ENCODE data around the gene RXRA.
A peak's percentile ranks its signal among the peaks of the same experiment; 100 is the strongest.

The RXRA gene

GRCh38 chr9:134435550-134436378, 109.5 kb downstream of the RXRA start:
- no peak for ATAC-seq
- no peak for DNase-seq

- ATAC-seq (no peak), DNase-seq (no peak)
Measured at GRCh38 chr9:134436379-134436762, 110.1 kb downstream of the RXRA start.

GRCh38 chr9:134436911-134437310, 110.7 kb downstream of the RXRA start:
- DNase-seq = no peak
- no peak for ATAC-seq

GRCh38 chr9:134437403-134438194, 111.3 kb downstream of the RXRA start:
- no peak for ATAC-seq

GRCh38 chr9:134438195-134438788, 112.0 kb downstream of the RXRA start:
- DNase-seq = no peak
- ATAC-seq = no peak

More at GRCh38 chr9:134437403-134438194, 111.3 kb downstream of the RXRA start:
- no peak for DNase-seq

- no peak for ATAC-seq
- no peak for DNase-seq
Measured at GRCh38 chr9:134439368-134439784, 113.1 kb downstream of the RXRA start.

- ATAC-seq (no peak), DNase-seq (no peak)
Measured at GRCh38 chr9:134440636-134441226, 114.5 kb downstream of the RXRA start.

- no peak for DNase-seq
- no peak for ATAC-seq
Measured at GRCh38 chr9:134441227-134442084, 115.2 kb downstream of the RXRA start.

- no peak for ATAC-seq
- DNase-seq = no peak
Measured at GRCh38 chr9:134442085-134442474, 115.8 kb downstream of the RXRA start.

GRCh38 chr9:134442486-134443173, 116.4 kb downstream of the RXRA start:
- DNase-seq (peak; percentile 36), ATAC-seq (no peak)

GRCh38 chr9:134443174-134444037, 117.2 kb downstream of the RXRA start:
- DNase-seq (peak; percentile 87), ATAC-seq (peak; percentile 99)

GRCh38 chr9:134444038-134444315, 117.7 kb downstream of the RXRA start:
- ATAC-seq (no peak), DNase-seq (no peak)

GRCh38 chr9:134445000-134445399, 118.7 kb downstream of the RXRA start:
- DNase-seq = no peak
- no peak for ATAC-seq

GRCh38 chr9:134449180-134449916, 123.1 kb downstream of the RXRA start:
- ATAC-seq = peak; percentile 96
- peak; percentile 79 for DNase-seq

- no peak for DNase-seq
- no peak for ATAC-seq
Measured at GRCh38 chr9:134451700-134452458, 125.6 kb downstream of the RXRA start.

- no peak for ATAC-seq
- DNase-seq = no peak
Measured at GRCh38 chr9:134452728-134453127, 126.5 kb downstream of the RXRA start.

- DNase-seq (no peak), ATAC-seq (no peak)
Measured at GRCh38 chr9:134453776-134454475, 127.7 kb downstream of the RXRA start.

- no peak for DNase-seq
- no peak for ATAC-seq
Measured at GRCh38 chr9:134454476-134454857, 128.2 kb downstream of the RXRA start.

Data from stimulated activated naive CD8-positive, alpha-beta T cell treated with anti-CD3 and anti-CD28 coated beads, Interleukin-15, Interleukin-2, amounts not matched to agents 100 U/mL and 50 U/mL, for 24 hours (primary cell).